SK-N-SH (cell line): ENCODE measurements around the gene NECAB2. TPM values are rescaled to one million over a fixed set of nuclear protein-coding genes. Genes with fewer than 3 reads are reported as not detected.

Experiments
- CTCF ChIA-PET: fragments of 300-600, 350-600 bp; formaldehyde crosslinking; extraction: SDS; loops from one replicate; lab custom pipeline; 2021; lab: Yijun Ruan, JAX
- POLR2A ChIA-PET: fragments of 350-600 bp; sonication (Branson Sonifier 250); formaldehyde crosslinking; extraction: SDS; loops from one replicate; lab custom pipeline; 2020; ENCODE audit warnings: antibody characterized with exemption, inconsistent platforms; lab: Yijun Ruan, JAX
- DNase-seq: peaks from one replicate; pipeline ENCODE4 v3.0.0; 2012
- H2AFZ ChIP-seq: fragments of 200-600 bp; sonication (generic); 2 replicates; pipeline ENCODE4 v1.8.1; 2016; ENCODE audit warnings: antibody characterized with exemption, mild to moderate bottlenecking, low read depth
- H3F3A ChIP-seq: fragments of 200-600 bp; sonication (generic); replicated peaks from 2 replicates; pipeline ENCODE3; 2016; ENCODE audit warnings: antibody characterized with exemption, mild to moderate bottlenecking; ENCODE audit not compliant: insufficient read depth
- H3K27ac ChIP-seq, 2 experiments: fragments of 200-500 bp in 1 of 2; fragments of 200-600 bp in 1 of 2; sonication (Bioruptor generic) in 1 of 2; sonication (generic), shearing (Covaris generic) in 1 of 2; 2 replicates each; pipeline versions ENCODE4 v1.5.1 to v1.6.1; 2014 to 2016; ENCODE audit warnings: low read depth in 2 of 2, inconsistent platforms in 1 of 2, low read length in 1 of 2, mild to moderate bottlenecking in 1 of 2, mixed read lengths in 1 of 2
- H3K27me3 ChIP-seq: fragments of 200-600 bp; sonication (generic), shearing (Covaris generic); 2 replicates; pipeline ENCODE4 v1.6.1; 2016; ENCODE audit warnings: mixed run types; ENCODE audit not compliant: insufficient read depth
- H3K36me3 ChIP-seq, 2 experiments: fragments of 200-500 bp in 1 of 2; fragments of 200-600 bp in 1 of 2; sonication (Bioruptor generic) in 1 of 2; sonication (generic) in 1 of 2; replicated peaks in 1 of 2; 2 replicates each; pipeline versions ENCODE3 to v1.5.1; 2014 to 2016; ENCODE audit warnings: low read length in 1 of 2, mild to moderate bottlenecking in 1 of 2; ENCODE audit not compliant: insufficient read depth in 2 of 2, control insufficient read depth in 1 of 2
- H3K4me1 ChIP-seq, 2 experiments: fragments of 200-500 bp in 1 of 2; fragments of 200-600 bp in 1 of 2; sonication (Bioruptor generic) in 1 of 2; sonication (generic), shearing (Covaris generic) in 1 of 2; 2 replicates each; pipeline versions ENCODE4 v1.5.1 to v1.6.1; 2014 to 2016; ENCODE audit warnings: low read depth in 1 of 2, low read length in 1 of 2, mixed run types in 1 of 2; ENCODE audit not compliant: insufficient read depth in 2 of 2, control insufficient read depth in 1 of 2
- H3K4me2 ChIP-seq: fragments of 200-600 bp; sonication (generic), shearing (Covaris generic); 2 replicates; pipeline ENCODE4 v1.6.1; 2017; ENCODE audit warnings: mixed run types
- H3K4me3 ChIP-seq, 2 experiments: fragments of 200-500 bp in 1 of 2; fragments of 200-600 bp in 1 of 2; sonication (Bioruptor generic) in 1 of 2; sonication (generic), shearing (Covaris generic) in 1 of 2; 2 replicates each; pipeline versions ENCODE4 v1.5.1 to v1.8.1; 2014 to 2016; ENCODE audit warnings: low read depth in 2 of 2, inconsistent platforms in 1 of 2, low read length in 1 of 2, mild to moderate bottlenecking in 1 of 2, mixed read lengths in 1 of 2, moderate library complexity in 1 of 2
- H3K79me2 ChIP-seq: fragments of 200-600 bp; sonication (generic); 2 replicates; pipeline ENCODE4 v1.8.1; 2017; ENCODE audit warnings: mild to moderate bottlenecking; ENCODE audit not compliant: insufficient read depth
- H3K9ac ChIP-seq: fragments of 200-600 bp; sonication (generic); 2 replicates; pipeline ENCODE4 v1.6.1; 2017; ENCODE audit warnings: mixed run types
- H3K9me2 ChIP-seq: fragments of 200-600 bp; sonication (generic); 2 replicates; pipeline ENCODE4 v1.6.1; 2017; ENCODE audit warnings: mixed run types
- H3K9me3 ChIP-seq: fragments of 200-600 bp; sonication (generic); 2 replicates; pipeline ENCODE4 v1.6.1; 2017; ENCODE audit warnings: mixed run types, mild to moderate bottlenecking, moderate library complexity
- H4K20me1 ChIP-seq: fragments of 200-600 bp; sonication (generic); 2 replicates; pipeline ENCODE4 v1.6.1; 2017; ENCODE audit warnings: mild to moderate bottlenecking, mixed run types; ENCODE audit not compliant: insufficient read depth
- EZH2phosphoT487 ChIP-seq: fragments of 200-600 bp; sonication (generic); IDR thresholded peaks from 2 replicates; pipeline ENCODE4 v1.6.1; 2017; ENCODE audit warnings: low read depth, mixed run types, mild to moderate bottlenecking, antibody characterized with exemption, moderate library complexity, borderline replicate concordance
- FOXJ3 ChIP-seq: sonication (generic); formaldehyde crosslinking; IDR thresholded peaks from 2 replicates; pipeline ENCODE4 v1.5.1; 2020; ENCODE audit warnings: mild to moderate bottlenecking, missing genetic modification reagents
- GABPA ChIP-seq: IDR thresholded peaks from 2 replicates; pipeline ENCODE4 v1.4.0; 2012; ENCODE audit warnings: low read depth, mild to moderate bottlenecking
- JUND ChIP-seq: IDR thresholded peaks from 2 replicates; pipeline ENCODE4 v1.4.0; 2012
- MEF2A ChIP-seq: IDR thresholded peaks from 2 replicates; pipeline ENCODE4 v1.4.0; 2012; ENCODE audit warnings: low read depth, borderline replicate concordance
- MXI1 ChIP-seq: IDR thresholded peaks from 2 replicates; pipeline ENCODE4 v1.6.1; 2012; ENCODE audit warnings: mild to moderate bottlenecking, low read depth, low read length, improper control_type of control experiment
- NFIC ChIP-seq: IDR thresholded peaks from 2 replicates; pipeline ENCODE4 v1.4.0; 2012; ENCODE audit warnings: borderline replicate concordance
- SIN3A ChIP-seq: IDR thresholded peaks from 2 replicates; pipeline ENCODE4 v1.6.1; 2012; ENCODE audit warnings: low read depth, mild to moderate bottlenecking, low read length, moderate library complexity, borderline replicate concordance
- TEAD4 ChIP-seq: IDR thresholded peaks from 2 replicates; pipeline ENCODE4 v1.4.0; 2012; ENCODE audit warnings: mild to moderate bottlenecking, borderline replicate concordance; ENCODE audit not compliant: insufficient read depth
- USF1 ChIP-seq: IDR thresholded peaks from 2 replicates; pipeline ENCODE4 v1.4.0; 2012; ENCODE audit warnings: low read depth, borderline replicate concordance
- WGBS: methylation state at CpG from one replicate; pipeline ENCODE4 v1.1.6; 2017; ENCODE audit warnings: low lambda C conversion rate; 5-methylcytosine and 5-hydroxymethylcytosine counted together
- polyA plus RNA-seq, 3 experiments: library from polyadenylated mRNA; depleted of rRNA; stranded (reverse); fragments of >200 nt; gene quantifications; 2 replicates each; pipeline ENCODE4 v1.2.3, GENCODE V29; 2012
- TF ChIP-seq, protein P1 (sequence below): IDR thresholded peaks from 2 replicates; pipeline ENCODE4 v1.6.1; 2012; ENCODE audit warnings: mild to moderate bottlenecking, low read depth, low read length, moderate library complexity
- TF ChIP-seq, protein P2 (sequence below): fragments of 150-350 bp; IDR thresholded peaks from 2 replicates; pipeline ENCODE4 v1.6.1; 2016; ENCODE audit warnings: mild to moderate bottlenecking, low read depth, low read length
- TF ChIP-seq, protein P3 (sequence below): IDR thresholded peaks from 2 replicates; pipeline ENCODE4; 2012

The NECAB2 gene
- polyA plus RNA-seq, 1 of the 3 experiments (the other 2 are of a cell fraction), result 0.58 TPM

DNA sequence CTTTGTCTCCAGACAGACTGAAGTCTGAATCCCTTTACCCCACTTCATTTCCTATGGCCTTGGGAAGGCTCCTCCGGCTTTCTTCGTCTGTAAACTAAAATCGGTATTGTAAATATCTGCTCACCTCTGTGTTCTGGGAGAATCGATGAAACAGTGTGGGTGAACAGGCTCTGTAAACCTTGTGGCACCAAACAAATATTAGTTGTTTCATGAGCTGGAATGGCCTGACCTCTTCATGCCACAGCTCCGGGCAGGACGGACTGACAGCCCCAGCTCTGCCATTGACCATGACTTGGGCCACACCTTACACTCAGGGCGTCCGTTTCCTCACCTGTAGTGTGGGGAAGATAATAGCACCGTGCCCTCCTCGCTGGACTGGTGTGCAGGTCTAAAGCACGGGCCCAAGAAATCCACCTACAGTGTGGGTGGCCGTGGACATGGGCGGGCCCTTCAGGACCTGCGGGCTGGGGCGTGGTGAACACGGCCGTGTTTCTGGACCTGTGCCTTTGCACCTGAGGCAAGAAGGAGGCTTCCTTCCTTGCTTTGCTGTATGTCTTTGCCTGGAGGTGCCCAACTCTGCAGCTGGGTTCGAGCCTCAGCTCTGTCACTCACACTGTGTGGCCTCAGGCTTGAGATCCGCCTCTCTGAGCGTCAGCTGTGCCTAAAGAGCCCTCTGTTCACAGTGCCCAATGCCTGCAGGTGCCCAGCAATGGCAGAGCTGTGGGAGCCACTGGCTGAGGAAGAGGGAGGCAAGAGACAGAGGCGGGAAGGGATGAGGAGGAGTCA, 21.1 kb upstream of the NECAB2 start:
- Histone ChIP-seq H3K79me2 (no peaks in the 10 kb centered on the region), H3K9me2 (no peaks in the 10 kb centered on the region), H2AFZ (no peak overlapping the region), H3K4me3 (no peak overlapping the region), H3F3A (no peaks in the 10 kb centered on the region), H3K9me3 (no peaks in the 10 kb centered on the region), H4K20me1 (no peaks in the 10 kb centered on the region), H3K4me2 (no peak overlapping the region), H3K4me1 (peaks cover 0 to 5% of the 10 kb centered on the region in 2 experiments; a peak in 1 of 4 replicates), H3K36me3 (no peaks in the 10 kb centered on the region), H3K27ac (no peak overlapping the region), H3K9ac (no peak overlapping the region), H3K27me3 (no peaks in the 10 kb centered on the region)
- ChIA-PET POLR2A (no interaction called here), CTCF (interaction anchor here (1.1 to 3.7 kb wide), 7 partner anchors 9 to 186 kb away, joined by 3 to 23 read pairs (median 4); no protein-coding TSS in a partner anchor)
- no peak for TF ChIP-seq TEAD4
- TF ChIP-seq GABPA, result no peak
- TF ChIP-seq, protein P1, sequence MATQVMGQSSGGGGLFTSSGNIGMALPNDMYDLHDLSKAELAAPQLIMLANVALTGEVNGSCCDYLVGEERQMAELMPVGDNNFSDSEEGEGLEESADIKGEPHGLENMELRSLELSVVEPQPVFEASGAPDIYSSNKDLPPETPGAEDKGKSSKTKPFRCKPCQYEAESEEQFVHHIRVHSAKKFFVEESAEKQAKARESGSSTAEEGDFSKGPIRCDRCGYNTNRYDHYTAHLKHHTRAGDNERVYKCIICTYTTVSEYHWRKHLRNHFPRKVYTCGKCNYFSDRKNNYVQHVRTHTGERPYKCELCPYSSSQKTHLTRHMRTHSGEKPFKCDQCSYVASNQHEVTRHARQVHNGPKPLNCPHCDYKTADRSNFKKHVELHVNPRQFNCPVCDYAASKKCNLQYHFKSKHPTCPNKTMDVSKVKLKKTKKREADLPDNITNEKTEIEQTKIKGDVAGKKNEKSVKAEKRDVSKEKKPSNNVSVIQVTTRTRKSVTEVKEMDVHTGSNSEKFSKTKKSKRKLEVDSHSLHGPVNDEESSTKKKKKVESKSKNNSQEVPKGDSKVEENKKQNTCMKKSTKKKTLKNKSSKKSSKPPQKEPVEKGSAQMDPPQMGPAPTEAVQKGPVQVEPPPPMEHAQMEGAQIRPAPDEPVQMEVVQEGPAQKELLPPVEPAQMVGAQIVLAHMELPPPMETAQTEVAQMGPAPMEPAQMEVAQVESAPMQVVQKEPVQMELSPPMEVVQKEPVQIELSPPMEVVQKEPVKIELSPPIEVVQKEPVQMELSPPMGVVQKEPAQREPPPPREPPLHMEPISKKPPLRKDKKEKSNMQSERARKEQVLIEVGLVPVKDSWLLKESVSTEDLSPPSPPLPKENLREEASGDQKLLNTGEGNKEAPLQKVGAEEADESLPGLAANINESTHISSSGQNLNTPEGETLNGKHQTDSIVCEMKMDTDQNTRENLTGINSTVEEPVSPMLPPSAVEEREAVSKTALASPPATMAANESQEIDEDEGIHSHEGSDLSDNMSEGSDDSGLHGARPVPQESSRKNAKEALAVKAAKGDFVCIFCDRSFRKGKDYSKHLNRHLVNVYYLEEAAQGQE, result no peak
- TF ChIP-seq USF1, result no peak
- TF ChIP-seq EZH2phosphoT487, result no peak
- no peak for TF ChIP-seq SIN3A
- TF ChIP-seq, protein P2, sequence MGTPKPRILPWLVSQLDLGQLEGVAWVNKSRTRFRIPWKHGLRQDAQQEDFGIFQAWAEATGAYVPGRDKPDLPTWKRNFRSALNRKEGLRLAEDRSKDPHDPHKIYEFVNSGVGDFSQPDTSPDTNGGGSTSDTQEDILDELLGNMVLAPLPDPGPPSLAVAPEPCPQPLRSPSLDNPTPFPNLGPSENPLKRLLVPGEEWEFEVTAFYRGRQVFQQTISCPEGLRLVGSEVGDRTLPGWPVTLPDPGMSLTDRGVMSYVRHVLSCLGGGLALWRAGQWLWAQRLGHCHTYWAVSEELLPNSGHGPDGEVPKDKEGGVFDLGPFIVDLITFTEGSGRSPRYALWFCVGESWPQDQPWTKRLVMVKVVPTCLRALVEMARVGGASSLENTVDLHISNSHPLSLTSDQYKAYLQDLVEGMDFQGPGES, result no peak
- TF ChIP-seq MXI1, result no peak
- TF ChIP-seq JUND, result no peak
- no peak for TF ChIP-seq MEF2A
- TF ChIP-seq, protein P3, sequence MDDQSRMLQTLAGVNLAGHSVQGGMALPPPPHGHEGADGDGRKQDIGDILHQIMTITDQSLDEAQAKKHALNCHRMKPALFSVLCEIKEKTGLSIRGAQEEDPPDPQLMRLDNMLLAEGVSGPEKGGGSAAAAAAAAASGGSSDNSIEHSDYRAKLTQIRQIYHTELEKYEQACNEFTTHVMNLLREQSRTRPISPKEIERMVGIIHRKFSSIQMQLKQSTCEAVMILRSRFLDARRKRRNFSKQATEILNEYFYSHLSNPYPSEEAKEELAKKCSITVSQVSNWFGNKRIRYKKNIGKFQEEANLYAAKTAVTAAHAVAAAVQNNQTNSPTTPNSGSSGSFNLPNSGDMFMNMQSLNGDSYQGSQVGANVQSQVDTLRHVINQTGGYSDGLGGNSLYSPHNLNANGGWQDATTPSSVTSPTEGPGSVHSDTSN, result no peak
- TF ChIP-seq FOXJ3 (CRISPR knock-in tag), result no peak
- no peak for TF ChIP-seq NFIC
- DNase-seq, result no peak
- 76% methylated on average over 18 of the region's 21 CpGs for WGBS
